Stomach (tissue), 4 donors: ENCODE data around the gene NEAT1.
"Not testable (repeated sequence)": the region's sequence is repeated elsewhere in the genome, so short reads cannot be mapped to it uniquely, and the experiment has no call there.

Experiments used
- EP300 ChIP-seq: sonication (generic); formaldehyde crosslinking; IDR thresholded peaks from one replicate; pipeline ENCODE4 v1.6.1; 2017; ENCODE audit warnings: antibody characterized with exemption
- POLR2A ChIP-seq, 4 donors: fragments of 450-650 bp; IDR thresholded peaks; one replicate each; pipeline ENCODE4 v1.6.1; 2016; ENCODE audit warnings: antibody characterized with exemption in 4 of 4, control low read depth in 2 of 4, mild to moderate bottlenecking in 1 of 4, moderate library complexity in 1 of 4
- POLR2AphosphoS5 ChIP-seq, 3 donors: sonication (generic); formaldehyde crosslinking; IDR thresholded peaks; one replicate each; pipeline ENCODE4 v1.6.1; 2016; ENCODE audit warnings: antibody characterized with exemption in 3 of 3
- TF ChIP-seq, protein P1 (sequence below), 7 experiments: fragments of 450-650 bp in 4 of 7; fragments of 200-600 bp in 3 of 7; sonication (generic) in 3 of 7; IDR thresholded peaks; one replicate each; pipeline ENCODE4 v1.5.1; 2016 to 2019; ENCODE audit warnings: antibody characterized with exemption in 7 of 7, control low read depth in 2 of 7, mild to moderate bottlenecking in 1 of 7

DNA sequence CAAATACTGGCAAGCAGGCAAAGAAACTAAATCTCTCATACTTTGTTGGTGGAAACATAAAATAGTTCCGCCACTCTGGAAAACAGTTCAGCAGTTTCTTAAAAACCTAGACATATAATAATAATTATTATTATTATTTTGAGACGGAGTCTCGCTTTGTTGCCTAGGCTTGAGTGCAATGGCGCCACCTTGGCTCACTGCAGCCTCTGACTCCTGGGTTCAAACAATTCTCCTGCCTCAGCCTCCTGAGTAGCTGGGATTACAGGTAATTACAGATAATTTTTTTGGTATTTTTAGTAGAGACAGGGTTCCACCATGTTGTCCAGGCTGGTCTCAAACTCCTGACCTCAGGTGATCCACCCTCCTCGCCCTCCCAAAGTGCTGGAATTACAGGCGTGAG, 44.7 kb downstream of the NEAT1 start:
- TF ChIP-seq, protein P1, sequence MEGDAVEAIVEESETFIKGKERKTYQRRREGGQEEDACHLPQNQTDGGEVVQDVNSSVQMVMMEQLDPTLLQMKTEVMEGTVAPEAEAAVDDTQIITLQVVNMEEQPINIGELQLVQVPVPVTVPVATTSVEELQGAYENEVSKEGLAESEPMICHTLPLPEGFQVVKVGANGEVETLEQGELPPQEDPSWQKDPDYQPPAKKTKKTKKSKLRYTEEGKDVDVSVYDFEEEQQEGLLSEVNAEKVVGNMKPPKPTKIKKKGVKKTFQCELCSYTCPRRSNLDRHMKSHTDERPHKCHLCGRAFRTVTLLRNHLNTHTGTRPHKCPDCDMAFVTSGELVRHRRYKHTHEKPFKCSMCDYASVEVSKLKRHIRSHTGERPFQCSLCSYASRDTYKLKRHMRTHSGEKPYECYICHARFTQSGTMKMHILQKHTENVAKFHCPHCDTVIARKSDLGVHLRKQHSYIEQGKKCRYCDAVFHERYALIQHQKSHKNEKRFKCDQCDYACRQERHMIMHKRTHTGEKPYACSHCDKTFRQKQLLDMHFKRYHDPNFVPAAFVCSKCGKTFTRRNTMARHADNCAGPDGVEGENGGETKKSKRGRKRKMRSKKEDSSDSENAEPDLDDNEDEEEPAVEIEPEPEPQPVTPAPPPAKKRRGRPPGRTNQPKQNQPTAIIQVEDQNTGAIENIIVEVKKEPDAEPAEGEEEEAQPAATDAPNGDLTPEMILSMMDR (IDR thresholded peaks at IDR 0.05): not testable (repeated sequence)
- not testable (repeated sequence) for TF ChIP-seq POLR2AphosphoS5 (IDR thresholded peaks at IDR 0.05); POLR2A (IDR thresholded peaks at IDR 0.05); EP300
